Measurements from ENCODE around the gene GOLGA8O.
"Not testable (repeated sequence)": the region's sequence is repeated elsewhere in the genome, so short reads cannot be mapped to it uniquely, and the experiment has no call there.

Gene GOLGA8O

GRCh38 chr15:32455534-32455933 lies at the start of gene GOLGA8O:
GOLGA8O (minus strand) TSS chr15:32455634; CDS start chr15:32455536, 98 bp downstream.
- not testable (repeated sequence) for DNase-seq

- not testable (repeated sequence) for DNase-seq
Observed at GRCh38 chr15:32504152-32504811, 48.8 kb upstream of the GOLGA8O start.

GRCh38 chr15:32502946-32503345 lies 47.5 kb upstream of the GOLGA8O start:
- not testable (repeated sequence) for DNase-seq

- not testable (repeated sequence) for DNase-seq
Observed at GRCh38 chr15:32492768-32493167, 37.3 kb upstream of the GOLGA8O start.

- DNase-seq, result not testable (repeated sequence)
Observed at GRCh38 chr15:32486474-32486873, 31.0 kb upstream of the GOLGA8O start.

GRCh38 chr15:32483377-32483776 lies 27.9 kb upstream of the GOLGA8O start:
- DNase-seq, result not testable (repeated sequence)

GRCh38 chr15:32481683-32482082 lies 26.2 kb upstream of the GOLGA8O start:
- DNase-seq, result not testable (repeated sequence)

- not testable (repeated sequence) for DNase-seq
Observed at GRCh38 chr15:32468076-32468475, 12.6 kb upstream of the GOLGA8O start.

GRCh38 chr15:32440445-32440977 lies 14.9 kb downstream of the GOLGA8O start:
- not testable (repeated sequence) for DNase-seq

- DNase-seq, result not testable (repeated sequence)
Observed at GRCh38 chr15:32434102-32434963, 21.1 kb downstream of the GOLGA8O start.

GRCh38 chr15:32427635-32428034 lies 27.8 kb downstream of the GOLGA8O start:
- DNase-seq, result not testable (repeated sequence)

GRCh38 chr15:32426511-32426910 lies 28.9 kb downstream of the GOLGA8O start:
- not testable (repeated sequence) for DNase-seq

- not testable (repeated sequence) for DNase-seq
Observed at GRCh38 chr15:32407903-32408302, 47.5 kb downstream of the GOLGA8O start.

- DNase-seq, result not testable (repeated sequence)
Observed at GRCh38 chr15:32403192-32403591, 52.2 kb downstream of the GOLGA8O start, which contains the start of gene GOLGA8K. GOLGA8K (minus strand) TSS chr15:32403292; CDS start chr15:32403194, 98 bp downstream.

GRCh38 chr15:32396522-32396921 lies 58.9 kb downstream of the GOLGA8O start:
- DNase-seq, result not testable (repeated sequence)

Data from MV-4-11 (cell line).